LoVo (cell line): Measurements from ENCODE around the gene BSN.
"Not testable (repeated sequence)": the region's sequence is repeated elsewhere in the genome, so short reads cannot be mapped to it uniquely, and the experiment has no call there.

Experiments used
- DNase-seq: peaks from one replicate; pipeline ENCODE4 v3.0.0-alpha.2; 2016; ENCODE audit warnings: low spot score

BSN gene

DNA sequence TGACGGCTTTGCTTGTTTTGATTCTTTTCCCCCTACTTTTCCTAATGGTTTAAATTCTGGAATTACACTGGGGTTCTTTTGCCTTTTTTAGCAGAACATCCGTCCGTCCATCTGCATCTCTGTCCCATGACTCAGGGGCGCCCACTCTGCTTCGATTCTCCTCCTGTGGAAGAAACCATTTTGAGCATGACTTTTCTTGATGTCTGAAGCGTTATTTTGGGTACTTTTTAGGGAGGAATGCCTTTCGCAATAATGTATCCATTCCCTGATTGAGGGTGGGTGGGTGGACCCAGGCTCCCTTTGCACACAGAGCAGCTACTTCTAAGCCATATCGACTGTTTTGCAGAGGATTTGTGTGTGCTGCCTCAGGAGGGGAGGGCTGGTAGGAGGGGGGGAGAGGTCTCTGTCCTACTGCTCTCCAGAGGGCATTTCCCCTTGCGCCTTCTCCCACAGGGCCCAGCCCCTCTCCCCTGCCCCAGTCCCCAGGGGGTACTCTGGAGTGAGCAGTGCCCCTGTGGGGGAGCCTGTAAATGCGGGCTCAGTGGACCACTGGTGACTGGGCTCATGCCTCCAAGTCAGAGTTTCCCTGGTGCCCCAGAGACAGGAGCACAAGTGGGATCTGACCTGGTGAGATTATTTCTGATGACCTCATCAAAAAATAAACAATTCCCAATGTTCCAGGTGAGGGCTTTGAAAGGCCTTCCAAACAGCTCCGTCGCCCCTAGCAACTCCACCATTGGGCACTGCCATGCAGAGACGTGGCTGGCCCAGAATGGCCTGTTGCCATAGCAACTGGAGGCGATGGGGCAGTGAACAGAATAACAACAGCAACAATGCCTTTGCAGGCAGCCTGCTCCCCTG is 19.5 kb upstream of the BSN start:
- no peak for DNase-seq

DNA sequence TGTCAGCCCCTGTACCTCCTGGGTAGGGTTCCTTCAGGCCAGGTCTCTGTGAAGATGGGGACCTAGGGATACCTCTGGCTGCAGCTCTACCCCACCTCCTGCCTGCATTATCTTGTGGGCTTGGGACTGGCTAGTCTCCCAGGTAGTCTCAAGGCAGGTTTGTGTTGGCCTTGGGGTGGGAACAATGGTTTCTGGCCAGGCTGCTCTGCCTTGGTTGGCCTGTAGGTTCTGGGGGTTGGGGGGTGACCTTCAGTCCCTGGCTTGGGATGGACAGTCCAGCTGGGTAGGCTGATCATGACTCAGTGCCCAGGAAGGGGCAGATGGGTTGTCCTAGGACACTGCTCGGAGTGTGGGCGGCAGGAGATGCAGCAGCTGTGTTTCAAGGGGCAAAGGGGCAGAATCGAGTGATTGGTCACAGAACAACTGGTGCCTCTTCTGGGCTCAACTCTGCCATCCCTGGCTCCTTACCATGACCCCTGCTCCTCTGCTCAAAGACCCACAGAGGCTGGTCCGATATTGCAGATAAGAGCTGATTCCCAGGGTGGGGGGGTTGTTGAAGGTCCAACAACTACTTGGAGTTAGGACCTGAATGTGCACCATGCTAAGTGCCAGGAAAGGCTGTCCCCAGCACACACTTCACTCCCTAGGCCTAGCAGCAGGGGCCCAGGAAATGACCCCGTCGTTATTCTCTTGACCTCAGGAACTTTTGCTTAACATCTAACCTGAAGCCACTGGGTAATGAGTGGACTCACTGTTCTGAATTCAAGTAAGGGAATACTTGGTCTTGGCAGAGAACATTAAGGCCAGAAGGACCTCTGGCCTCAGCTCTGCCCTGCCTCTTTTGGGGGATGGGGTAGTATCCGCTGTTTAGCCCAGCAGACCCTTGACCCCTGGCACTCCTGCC is 18.1 kb upstream of the BSN start:
- DNase-seq, result no peak

DNA sequence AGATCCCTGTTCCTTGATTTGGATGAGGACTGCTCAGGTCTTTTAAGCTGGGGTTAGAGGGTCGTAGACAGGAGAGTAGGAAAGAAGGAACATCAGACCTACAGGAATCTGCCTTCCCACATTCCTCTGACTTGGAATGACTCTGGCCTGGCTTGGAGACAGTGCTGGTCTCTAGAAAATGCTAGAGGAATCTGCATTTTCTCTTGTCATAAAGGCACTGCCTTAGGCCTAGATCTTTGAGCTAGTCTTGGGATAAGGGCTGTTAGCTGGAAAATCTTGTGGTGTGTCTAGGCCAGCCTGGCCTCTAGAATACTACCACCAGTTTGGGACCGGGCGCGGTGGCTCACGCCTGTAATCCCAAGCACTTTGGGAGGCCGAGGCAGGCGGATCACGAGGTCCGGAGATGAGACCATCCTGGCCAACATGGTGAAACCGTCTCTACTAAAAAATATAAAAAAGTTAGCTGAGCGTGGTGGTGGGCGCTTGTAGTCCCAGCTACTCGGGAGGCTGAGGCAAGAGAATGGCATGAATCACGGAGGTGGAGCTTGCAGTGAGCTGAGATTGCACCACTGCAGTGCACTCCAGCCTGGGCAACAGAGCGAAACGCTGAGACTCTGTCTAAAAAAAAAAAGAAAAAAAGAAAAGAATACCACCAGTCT is 17.3 kb upstream of the BSN start:
- no peak for DNase-seq

DNA sequence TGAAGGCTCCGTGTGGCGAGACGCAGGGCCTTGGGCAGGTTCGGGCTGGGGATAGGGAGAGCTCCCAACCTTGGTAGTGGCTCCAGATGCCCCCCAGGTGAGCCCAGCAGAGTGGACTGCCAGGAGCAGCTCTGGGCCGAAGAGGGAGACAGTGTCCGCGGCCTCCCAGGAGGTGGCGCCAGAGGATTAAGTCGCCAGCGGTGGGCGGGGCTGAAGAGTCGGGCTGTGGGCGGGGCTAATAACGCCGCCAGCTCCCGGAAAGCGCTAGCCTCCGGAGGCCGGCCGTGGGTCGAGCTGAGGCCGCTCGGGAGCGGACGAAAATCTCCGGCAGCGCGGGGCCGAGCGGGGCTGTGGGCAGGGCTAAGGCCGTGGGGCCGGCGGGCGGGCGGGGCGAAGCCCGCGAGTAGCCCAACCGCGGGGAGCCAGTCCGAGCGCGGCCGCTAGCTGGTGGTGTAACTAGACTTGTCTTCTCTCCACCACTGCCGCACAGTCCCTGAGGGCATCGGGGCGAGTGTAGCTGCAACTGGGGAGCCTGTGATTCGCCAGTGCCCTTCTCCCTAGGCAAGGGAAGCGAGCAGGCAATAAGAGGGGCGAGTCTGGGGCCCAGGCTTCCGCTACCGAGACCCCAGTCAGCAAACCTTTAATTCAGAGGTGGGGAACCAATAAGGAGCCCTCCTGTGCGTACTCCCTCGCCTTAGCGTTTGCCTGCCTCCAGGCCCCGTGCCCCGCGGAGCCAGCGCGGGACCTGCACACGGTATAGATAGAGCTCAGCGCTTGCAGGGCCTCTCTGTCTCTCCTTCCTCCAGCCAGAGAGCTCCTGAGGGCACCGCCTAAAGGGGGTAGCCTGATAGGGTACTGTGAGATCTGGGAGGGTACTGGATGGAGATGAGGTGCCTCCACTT is 14.4 kb upstream of the BSN start:
- peak; percentile 96 for DNase-seq

DNA sequence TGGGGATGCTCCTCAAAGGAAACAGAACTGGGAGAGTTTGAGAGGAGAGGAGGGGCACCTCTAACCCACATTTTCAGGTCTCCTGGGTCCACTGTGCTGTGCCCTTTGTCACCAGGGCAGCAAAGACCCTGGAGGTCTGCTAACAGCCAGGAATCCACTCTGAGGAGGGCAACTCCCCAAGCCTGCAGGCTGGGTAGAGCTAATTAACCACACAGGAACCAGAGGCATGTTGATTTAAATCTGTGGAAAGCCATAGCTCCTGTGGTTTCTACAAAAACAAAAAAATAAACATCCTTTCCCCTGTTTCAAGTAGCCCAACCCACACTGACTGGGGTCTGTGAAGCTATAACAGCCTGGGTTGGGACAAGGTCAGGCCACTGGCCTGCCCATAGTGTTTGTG is 2.2 kb upstream of the BSN start:
- DNase-seq, result no peak

DNA sequence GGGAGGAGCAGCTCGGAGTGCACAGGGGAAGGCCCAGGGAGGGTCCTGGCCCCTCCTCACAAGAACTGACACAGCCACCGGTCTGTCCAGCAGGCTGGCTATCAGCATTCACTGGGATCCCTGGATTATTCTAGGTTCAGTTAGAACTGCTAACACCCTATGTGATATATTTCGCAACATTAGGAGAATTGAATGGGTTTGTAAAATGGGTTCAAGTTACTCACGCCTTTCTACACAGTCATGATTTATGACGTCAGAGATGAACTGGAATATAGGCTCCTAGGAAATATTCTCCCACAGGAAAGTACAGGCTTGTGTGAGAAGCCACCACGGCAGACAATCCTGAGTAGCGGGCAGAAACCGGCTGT is 969 bp upstream of the BSN start:
- DNase-seq, result no peak

DNA sequence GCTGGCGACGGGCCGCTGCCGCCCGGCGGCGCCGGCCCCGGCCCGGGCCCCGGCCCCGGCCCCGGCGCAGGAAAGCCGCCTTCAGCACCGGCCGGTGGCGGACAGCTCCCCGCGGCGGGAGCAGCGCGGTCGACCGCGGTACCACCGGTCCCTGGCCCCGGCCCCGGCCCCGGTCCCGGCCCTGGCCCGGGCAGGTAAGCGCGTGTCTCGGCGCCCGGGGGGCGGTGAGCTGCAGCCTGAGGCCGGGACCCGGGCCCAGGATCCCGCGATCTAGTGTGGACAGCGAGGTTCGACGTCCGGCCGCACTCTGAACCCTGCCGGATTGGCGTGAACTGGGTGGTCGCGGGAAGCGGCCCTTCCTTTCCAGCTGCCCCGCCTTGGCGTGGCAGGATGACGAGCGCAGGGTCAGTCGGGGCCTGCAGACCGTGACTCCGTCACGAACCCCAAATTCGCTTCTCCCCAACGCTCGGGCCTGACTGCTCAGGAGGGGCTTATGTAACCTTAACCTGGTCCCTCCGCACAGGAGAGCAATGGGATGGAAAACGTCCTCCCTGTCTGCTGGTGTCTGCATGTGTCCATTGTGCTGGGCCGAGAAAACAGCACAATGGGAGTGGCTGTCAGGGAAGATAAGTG is 472 bp downstream of the BSN start:
- no peak for DNase-seq

DNA sequence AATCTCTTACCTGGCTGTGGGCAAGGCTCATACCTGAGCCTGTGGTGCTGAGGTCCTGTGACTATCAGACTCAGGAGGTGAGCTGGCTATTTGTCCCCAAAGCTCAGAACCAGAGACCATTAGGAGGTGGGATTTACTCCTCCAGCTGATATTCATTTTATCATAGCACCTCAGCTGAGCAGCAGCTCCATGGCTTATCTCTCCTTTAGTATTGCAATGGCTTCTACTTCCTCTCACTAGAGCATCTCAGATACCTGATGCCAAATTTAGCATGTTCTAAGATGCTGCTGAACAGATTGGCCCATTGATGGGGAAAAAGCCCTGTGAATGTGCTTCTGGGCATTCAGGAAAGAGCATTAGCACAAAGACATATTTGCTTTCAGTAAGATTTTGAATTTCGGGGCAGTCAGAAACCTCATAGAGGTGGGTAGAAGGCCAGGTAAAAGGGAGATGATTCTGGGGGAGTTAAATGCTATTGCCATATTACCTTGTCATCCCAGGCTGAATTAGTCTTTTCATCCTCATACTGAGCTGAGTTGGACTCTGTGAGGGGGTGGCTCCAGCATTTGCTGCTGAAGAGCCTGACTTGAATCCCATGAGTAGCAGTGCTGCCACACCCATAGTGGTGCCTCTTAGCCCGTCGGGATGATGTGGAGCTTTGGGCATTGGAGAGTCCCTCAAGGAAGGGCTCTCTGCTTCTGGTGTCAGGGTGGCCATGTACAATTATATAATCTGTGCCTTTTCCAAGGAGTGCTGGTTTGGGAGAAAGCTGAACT is 2.4 kb downstream of the BSN start:
- no peak for DNase-seq

DNA sequence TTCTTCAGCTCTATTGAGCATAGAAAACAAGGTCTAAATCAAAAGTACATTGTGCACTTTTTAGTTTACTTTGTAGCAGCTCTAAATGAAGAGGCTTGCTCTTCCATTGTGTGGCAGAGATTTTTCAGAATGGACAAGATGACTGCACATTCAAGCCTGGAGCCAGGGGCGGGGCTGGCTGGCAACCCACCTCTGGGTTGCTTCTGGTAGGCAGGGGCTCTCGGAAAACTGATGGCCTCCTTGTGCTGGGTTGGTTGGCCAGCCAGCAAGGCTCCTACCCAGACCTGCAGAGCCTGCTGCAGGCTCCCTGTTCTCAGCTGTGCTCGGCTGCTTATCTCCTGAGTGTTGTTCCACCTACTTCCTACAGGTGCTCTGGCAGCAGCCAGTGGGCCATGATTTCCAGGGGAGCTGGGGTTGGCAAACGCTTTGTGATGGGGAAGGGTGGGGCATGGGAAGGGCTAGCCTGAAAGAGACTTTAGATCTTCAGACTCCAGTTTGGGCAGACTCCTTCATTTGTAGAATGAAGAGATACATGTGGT is 8.8 kb downstream of the BSN start:
- no peak for DNase-seq

DNA sequence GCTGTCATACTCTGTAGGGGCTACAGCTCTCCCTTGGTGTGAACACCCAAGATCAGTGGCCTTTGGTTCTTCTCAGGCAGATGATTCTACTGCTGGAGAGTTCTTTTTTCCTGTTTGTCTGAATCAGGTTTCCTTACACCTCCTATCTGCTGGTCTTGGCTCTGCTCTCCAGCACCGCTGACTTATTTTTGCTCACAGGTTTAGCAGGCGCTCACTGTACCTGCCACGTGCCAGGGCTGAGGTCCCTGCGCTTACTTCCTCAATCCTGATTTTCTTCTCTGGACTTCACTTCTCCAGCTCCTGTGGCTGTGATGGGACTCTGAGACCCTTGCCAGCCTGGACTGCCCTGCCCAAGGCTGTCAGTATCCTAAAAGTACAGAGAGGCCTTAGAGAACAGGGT is 9.5 kb downstream of the BSN start:
- DNase-seq, result no peak

DNA sequence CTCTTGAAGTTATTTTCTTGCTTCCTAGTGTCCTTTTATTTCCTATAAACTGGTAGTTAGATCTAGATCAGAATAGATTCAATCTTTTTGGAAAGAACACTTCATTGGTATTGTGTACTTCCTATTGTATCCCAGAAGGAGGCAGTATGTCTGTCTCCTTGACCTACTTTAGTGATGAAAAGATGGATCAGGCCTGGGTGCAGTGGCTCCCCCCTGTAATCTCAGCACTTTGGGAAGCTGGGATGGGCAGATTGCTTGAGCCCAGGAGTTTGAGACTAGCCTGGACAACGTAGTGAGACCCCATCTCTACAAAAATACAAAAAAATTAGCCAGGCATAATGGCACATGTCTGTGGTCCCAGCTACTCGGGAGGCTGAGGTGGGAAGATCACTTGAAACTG is 12.0 kb downstream of the BSN start:
- DNase-seq, result no peak

DNA sequence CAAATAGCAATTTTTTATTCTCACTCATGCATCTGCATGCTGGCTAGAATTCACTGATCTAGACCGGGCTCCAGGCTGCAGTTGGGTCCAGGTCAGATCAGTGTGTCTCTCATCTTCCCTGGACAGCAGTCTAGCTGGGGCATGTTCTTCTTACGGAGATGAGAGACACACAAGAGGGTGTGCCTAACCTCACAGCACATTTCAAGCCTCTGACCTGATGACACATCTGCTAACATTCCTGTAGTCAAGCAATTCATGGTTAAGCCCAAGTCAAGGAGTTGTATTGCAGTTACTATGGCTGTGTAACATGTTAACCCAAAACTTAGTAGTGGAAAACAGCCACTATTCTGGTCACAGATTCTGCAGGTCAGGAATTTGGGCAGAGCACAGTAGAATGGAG is 13.1 kb downstream of the BSN start:
- no peak for DNase-seq

DNA sequence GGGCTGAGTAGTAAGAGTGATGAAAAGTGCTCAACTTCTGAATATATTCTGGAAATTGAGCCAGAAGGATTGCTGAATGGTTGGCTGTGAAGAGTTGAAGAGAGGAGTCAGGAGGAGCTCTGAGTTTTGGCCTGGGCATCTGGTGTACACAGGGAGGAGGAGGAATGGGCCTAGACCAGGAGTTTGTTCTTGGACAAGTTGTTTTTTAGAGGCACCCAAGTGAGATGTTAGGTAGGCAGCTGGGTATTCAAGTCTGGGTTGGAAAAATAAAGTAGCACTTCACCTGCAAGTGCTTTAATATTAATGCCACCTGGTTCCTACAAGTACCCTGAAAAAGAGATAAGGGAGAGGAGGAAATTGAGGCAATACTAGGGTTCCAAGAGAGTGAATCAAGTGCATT is 14.7 kb downstream of the BSN start:
- no peak for DNase-seq

DNA sequence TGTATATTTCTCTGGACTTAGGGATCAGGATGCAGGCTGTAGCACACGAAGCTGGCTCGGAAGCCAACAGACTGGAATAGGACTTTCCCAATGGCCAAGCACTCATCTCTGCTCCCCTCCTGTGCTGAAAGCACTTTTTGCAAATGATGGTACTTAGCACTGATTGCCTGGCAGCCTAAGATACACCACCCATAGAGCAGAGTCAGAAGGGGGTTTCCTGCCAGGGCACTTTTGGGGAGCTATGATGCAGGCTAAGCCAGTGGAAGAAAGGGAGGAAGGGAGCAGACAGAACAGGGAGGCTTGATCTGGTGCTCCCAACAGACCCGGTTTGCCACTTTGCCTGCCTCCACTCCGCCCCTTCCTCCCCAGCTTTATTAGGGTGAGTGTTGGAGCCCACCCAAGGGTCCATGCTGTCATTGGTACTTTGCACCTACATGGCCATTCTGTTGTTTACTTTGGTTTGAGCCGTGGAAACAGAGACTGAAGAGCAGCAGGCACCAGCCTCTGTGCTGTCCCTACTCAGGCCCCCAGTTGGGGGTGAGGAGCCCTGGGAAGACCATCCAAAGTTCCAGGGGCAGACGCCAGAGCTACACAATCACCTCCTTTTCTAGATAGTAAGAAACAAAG is 15.9 kb downstream of the BSN start:
- no peak for DNase-seq

DNA sequence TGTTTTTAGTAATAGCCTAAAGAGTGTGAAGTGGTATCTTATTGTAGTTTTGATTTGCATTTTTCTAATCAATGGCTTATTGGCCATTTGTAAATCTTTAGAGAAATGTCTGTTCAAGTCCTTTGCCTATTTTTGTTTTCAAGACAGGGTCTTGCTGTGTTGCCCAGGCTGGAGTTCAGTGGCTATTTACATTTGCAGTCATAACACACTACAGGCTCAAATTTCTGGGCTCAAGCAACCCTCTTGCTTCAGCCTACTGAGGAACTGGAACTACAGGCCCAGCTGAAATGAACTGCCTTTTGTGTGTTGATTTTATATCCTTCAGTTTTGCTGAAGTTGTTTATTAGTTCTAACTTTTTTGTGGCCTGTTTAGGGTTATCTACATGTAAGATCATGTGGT is 27.9 kb downstream of the BSN start:
- no peak for DNase-seq

DNA sequence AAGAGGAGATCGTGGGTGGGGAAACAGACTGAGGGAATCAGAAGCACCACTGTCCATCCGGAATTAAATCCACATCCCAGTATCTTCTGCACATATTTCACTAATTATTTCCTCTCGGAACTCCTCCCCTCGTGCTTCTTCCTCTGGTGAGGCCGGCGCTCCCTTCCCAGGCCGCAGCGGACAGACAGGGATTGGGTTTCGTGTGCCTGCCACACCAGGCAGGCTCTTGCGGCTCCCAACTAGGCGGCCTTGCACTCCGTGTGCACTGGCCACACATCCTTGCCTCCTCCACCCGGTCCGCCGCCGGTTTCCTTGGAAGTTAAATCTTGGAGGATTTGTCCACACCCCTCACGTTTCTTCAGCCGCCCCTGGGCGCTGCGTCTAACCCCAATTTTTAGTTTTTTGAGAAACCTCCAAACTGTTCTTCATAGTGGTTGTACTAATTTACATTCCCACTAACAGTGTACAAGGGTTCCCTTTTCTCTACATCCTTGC is 31.0 kb downstream of the BSN start:
- not testable (repeated sequence) for DNase-seq

DNA sequence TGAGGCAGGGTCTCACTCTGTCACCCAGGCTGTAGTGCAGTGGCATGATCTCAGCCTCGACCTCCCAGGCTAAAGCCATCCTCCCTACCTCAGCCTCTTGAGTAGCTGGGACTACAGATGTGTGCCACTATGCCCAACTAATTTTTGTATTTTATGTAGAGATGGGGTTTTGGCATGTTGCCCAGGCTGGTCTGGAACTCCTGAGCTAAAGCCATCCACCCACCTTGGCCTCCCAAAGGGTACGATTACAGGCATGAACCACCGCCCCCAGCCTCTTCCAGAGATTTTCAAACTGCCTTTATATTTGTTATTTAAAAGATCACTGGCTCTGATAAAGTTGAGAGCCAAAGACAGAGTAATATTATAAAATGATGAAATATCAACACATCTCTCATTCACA is 37.3 kb downstream of the BSN start:
- DNase-seq, result no peak

DNA sequence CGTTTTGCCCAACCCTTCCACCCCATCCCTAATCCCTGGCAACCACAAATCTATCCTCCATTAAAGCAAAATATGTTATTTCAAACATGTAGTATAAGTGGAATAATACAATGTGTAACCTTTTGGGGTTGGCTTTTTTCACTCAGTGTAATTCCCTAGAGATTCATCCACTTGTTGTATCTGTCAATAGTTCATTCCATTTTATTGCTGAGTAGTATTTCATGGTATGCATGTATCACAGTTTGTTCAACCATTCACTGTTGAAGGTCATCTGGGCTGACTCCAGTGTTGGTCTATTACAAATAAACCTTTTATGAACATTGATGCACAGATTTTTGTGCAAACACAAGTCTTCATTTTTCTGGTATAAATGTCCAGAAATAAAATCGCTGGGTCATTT is 38.8 kb downstream of the BSN start:
- DNase-seq, result no peak

DNA sequence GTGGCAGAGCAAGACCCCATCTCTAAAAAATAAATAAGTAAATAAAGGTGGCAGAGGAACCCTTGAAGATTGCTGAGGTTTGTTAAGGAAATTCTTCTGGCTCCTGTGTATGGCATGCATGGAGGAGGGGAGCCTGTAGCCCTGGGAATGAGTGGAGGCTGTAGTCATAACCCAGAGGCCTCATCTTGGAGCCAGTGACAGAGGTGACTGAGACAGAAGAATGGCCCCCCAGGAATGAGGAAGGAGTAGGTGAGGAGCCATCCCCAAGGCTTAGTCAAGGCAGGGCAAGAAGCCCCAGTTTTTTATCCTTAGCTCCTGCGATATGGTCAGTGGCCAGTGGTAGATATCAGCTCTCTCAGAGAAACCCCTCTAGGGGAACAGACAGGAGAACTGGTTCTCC is 46.5 kb downstream of the BSN start:
- no peak for DNase-seq
